ENCODE data around the gene ASXL1. TPM values are rescaled to one million over a fixed set of nuclear protein-coding genes. Genes with fewer than 3 reads are reported as not detected.

Gene ASXL1
- total RNA-seq, 1 donor from 2014 or later, result 97.5 TPM

DNA sequence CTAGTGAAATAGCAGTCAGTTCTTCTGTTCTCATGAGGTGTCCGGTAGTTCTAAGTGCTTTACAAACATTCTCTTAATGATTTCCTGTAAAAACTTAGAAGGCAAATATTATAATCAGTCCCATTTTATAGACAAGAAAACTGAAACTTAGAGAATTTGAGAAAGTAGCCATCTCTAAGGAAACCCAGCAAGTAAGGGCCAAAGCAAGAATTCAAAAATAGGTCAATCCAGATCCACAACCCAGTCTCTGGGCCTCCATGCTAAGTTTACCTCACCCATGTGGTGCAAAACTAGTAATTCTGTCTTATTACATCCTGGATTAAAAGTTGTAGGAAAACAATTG, 27.6 kb upstream of the ASXL1 start:
- intact Hi-C loops (cut with DNase I), result no loop called here
- Histone ChIP-seq H3K27ac (no peak overlapping the region), H3K36me3 (peaks cover 3 to 16% of the 10 kb centered on the region in 2 donors)

DNA sequence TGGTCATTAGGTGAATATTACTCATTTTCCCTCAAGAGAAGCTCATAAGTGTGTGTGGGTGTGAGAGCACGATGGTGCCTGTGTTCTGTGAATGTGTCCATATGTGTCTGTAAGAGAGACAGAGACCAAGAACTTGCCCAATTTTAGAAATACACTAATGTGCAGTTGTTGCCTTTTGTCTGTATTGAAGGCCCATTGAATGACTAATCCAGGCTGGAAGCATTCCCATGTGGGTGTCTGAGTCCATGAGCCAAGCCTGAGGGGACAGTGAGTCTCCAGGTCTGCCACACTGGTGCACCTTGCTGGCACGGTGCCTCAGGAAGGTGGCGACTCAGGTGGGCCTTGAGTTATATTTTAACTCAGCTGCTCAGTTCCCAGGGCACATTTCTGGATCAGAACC, 25.5 kb upstream of the ASXL1 start:
- Histone ChIP-seq H3K27ac (no peak overlapping the region), H3K4me1 (no peaks in the 10 kb centered on the region), H3K4me3 (no peak overlapping the region), H3K27me3 (no peaks in the 10 kb centered on the region), H3K9me3 (no peaks in the 10 kb centered on the region), H3K36me3 (peaks cover 3 to 14% of the 10 kb centered on the region in 2 donors)
- intact Hi-C loops (cut with DNase I), result no loop called here
- no peak for TF ChIP-seq POLR2A (IDR thresholded peaks at IDR 0.05)
- TF ChIP-seq, protein P1, sequence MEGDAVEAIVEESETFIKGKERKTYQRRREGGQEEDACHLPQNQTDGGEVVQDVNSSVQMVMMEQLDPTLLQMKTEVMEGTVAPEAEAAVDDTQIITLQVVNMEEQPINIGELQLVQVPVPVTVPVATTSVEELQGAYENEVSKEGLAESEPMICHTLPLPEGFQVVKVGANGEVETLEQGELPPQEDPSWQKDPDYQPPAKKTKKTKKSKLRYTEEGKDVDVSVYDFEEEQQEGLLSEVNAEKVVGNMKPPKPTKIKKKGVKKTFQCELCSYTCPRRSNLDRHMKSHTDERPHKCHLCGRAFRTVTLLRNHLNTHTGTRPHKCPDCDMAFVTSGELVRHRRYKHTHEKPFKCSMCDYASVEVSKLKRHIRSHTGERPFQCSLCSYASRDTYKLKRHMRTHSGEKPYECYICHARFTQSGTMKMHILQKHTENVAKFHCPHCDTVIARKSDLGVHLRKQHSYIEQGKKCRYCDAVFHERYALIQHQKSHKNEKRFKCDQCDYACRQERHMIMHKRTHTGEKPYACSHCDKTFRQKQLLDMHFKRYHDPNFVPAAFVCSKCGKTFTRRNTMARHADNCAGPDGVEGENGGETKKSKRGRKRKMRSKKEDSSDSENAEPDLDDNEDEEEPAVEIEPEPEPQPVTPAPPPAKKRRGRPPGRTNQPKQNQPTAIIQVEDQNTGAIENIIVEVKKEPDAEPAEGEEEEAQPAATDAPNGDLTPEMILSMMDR (IDR thresholded peaks at IDR 0.05), result no peak
- TF ChIP-seq POLR2AphosphoS5 (IDR thresholded peaks at IDR 0.05; ENCODE audit: insufficient read depth in 1 of 2, low read depth in 1 of 2), result no peak
- no peak for DNase-seq (ENCODE audit: extremely low spot score in 2 of 2)

More for the DNA sequence above, 27.6 kb upstream of the ASXL1 start:
- DNase-seq (ENCODE audit: extremely low spot score in 2 of 2), result no peak
- Histone ChIP-seq H3K4me1 (no peaks in the 10 kb centered on the region), H3K27me3 (no peaks in the 10 kb centered on the region), H3K4me3 (no peak overlapping the region), H3K9me3 (no peaks in the 10 kb centered on the region)
- no peak for TF ChIP-seq POLR2AphosphoS5 (IDR thresholded peaks at IDR 0.05; ENCODE audit: insufficient read depth in 1 of 2, low read depth in 1 of 2)
- TF ChIP-seq, protein P1 (IDR thresholded peaks at IDR 0.05), result no peak
- TF ChIP-seq POLR2A (IDR thresholded peaks at IDR 0.05), result no peak

DNA sequence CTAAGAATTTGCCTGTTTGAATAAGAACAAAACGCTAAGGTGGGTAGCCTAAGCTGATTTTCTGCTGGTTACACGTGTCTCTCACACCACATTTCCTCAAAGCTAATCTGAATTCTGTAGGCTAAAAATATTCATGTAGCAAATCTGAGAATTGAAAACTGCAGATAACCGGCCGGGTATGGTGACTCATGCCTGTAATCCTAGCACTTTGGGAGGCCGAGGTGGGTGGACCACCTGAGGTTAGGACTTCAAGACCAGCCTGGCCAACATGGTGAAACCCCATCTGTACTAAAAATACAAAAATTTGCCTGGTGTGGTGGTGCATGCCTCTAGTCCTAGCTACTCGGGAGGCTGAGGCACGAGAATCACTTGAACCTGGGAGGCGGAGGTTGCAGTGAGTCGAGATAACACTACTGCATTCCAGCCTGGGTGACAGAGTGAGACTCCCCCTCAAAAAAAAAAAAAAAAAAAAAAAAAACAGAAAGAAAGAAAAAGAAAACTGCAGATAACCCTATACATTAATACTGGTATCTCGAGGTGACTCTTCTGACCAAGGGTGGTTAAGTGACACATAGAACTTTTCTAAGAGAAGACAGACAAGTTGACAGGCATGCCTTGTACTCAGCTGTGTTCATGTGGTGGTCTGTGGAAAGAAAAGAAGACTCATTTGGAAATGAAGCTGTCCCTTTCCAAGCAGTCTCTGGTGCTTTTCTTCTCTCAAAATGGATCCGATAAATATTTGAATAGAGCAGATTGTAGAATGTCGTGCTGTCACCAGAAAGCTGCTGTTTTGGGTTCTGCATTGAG, 24.7 kb upstream of the ASXL1 start:
- H3K4me3 ChIP-seq, result no peak overlapping the region
- H3K27me3 ChIP-seq, result no peaks in the 10 kb centered on the region
- H3K9me3 ChIP-seq, result no peaks in the 10 kb centered on the region
- intact Hi-C loops (cut with DNase I), result no loop called here
- H3K36me3 ChIP-seq, result peaks cover 3 to 11% of the 10 kb centered on the region in 2 donors
- no peak for TF ChIP-seq POLR2AphosphoS5 (IDR thresholded peaks at IDR 0.05; ENCODE audit: insufficient read depth in 1 of 2, low read depth in 1 of 2)
- TF ChIP-seq, protein P1 (IDR thresholded peaks at IDR 0.05), result no peak
- no peak for TF ChIP-seq POLR2A (IDR thresholded peaks at IDR 0.05)
- H3K27ac ChIP-seq, result no peak overlapping the region
- DNase-seq (ENCODE audit: extremely low spot score in 2 of 2), result no peak
- no peaks in the 10 kb centered on the region for H3K4me1 ChIP-seq

DNA sequence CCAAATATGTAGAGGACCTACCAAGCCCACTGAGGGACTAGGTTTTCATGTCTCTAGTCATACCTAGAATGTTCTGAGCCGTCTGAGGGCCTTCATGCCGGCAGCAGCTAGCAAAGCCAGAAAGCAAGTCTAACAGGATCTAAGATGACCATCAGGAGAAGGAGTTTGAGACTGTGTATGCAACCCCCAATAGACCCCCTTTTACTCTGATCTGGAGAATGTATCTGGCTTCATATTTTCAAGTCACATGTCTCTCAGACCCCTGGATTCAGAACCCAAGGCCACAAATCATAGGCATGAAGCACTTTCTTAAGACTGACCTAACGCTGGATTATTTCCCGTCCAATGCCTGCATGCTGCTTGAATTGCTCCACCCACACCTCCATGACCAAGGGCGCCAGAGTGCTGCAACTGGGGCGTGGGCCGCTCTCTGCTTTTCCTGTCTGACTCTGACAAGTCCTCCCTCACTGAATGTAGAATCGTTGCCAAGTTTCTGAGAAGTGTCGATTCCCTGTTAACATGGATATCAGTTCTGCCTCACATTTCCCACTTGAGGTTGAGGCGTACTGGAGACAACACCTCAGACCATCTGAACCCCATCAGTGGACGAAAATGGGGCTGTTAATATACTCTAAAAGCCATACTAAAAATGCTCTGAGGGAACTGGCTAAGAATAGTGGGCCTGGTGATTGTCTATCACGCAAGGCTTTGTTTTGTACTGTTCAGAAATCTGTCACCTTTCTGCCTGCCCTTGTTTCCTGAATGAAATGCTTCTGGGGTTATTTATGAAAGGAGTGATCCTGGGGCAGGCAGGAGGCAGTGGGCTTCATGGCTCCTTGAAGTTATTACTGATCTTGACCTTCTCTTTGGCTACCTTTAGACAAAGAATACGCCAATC, 23.9 kb upstream of the ASXL1 start:
- H3K4me3 ChIP-seq, result no peak overlapping the region
- H3K4me1 ChIP-seq, result no peaks in the 10 kb centered on the region
- H3K27me3 ChIP-seq, result no peaks in the 10 kb centered on the region
- intact Hi-C loops (cut with DNase I), result no loop called here
- TF ChIP-seq POLR2A (IDR thresholded peaks at IDR 0.05) (no peak), POLR2AphosphoS5 (IDR thresholded peaks at IDR 0.05; ENCODE audit: insufficient read depth in 1 of 2, low read depth in 1 of 2) (no peak)
- TF ChIP-seq, protein P1 (IDR thresholded peaks at IDR 0.05), result no peak
- no peaks in the 10 kb centered on the region for H3K9me3 ChIP-seq
- H3K27ac ChIP-seq, result no peak overlapping the region
- H3K36me3 ChIP-seq, result peaks cover 3 to 11% of the 10 kb centered on the region in 2 donors
- DNase-seq (ENCODE audit: extremely low spot score in 2 of 2), result no peak
